K562 (cell line): ENCODE results near the gene SLC28A1.

Experiments used
- CTCF ChIP-seq, 3 experiments: IDR thresholded peaks in 2 of 3; conservative IDR thresholded peaks in 1 of 3; 2 replicates each; pipeline ENCODE4 v1.5.1; 2011 to 2012; ENCODE audit warnings: low read length in 3 of 3, mild to moderate bottlenecking in 3 of 3, control low read depth in 2 of 3, improper control_type of control experiment in 1 of 3, inconsistent platforms in 1 of 3, low read depth in 1 of 3, mixed read lengths in 1 of 3, moderate library complexity in 1 of 3; ENCODE audit not compliant: insufficient read depth in 2 of 3
- MAX ChIP-seq: sonication (generic); formaldehyde crosslinking; IDR thresholded peaks from 2 replicates; pipeline ENCODE4 v1.9.0; 2022; ENCODE audit warnings: mild to moderate bottlenecking, missing genetic modification reagents
- NCOR1 ChIP-seq: fragments of 450-650 bp; IDR thresholded peaks from 2 replicates; pipeline ENCODE4 v1.6.1; 2016; ENCODE audit warnings: mild to moderate bottlenecking, moderate library complexity
- RAD51 ChIP-seq: fragments of 450-650 bp; IDR thresholded peaks from 2 replicates; pipeline ENCODE4 v1.7.1; 2016; ENCODE audit warnings: low read depth, mild to moderate bottlenecking, borderline replicate concordance
- TCF7 ChIP-seq: sonication (generic); IDR thresholded peaks from 2 replicates; pipeline ENCODE4 v1.6.1; 2016; ENCODE audit warnings: antibody characterized with exemption, borderline replicate concordance

- TF ChIP-seq TCF7 (no peak), NCOR1 (no peak), RAD51 (no peak), CTCF (IDR thresholded peaks at IDR 0.05 in 2 of 3, conservative IDR thresholded peaks at IDR 0.05 in 1 of 3; ENCODE audit: insufficient read depth in 2 of 3, low read depth in 1 of 3, low read length in 3 of 3) (no peak), MAX (no peak)
Measured at GRCh38 chr15:84846269-84846668, 38.2 kb upstream of the SLC28A1 start.
